Endothelial cell of umbilical vein (primary cell): Measurements from ENCODE around the gene CDX2.

ENCODE experiments used
- CTCF ChIP-seq, 2 donors: IDR thresholded peaks; 1 replicate in 1 of 2; 2 replicates in 1 of 2; pipeline ENCODE4 v1.5.1; 2011; ENCODE audit warnings: low read length in 2 of 2, mild to moderate bottlenecking in 2 of 2, moderate library complexity in 2 of 2, control low read depth in 1 of 2, inconsistent platforms in 1 of 2, low read depth in 1 of 2; ENCODE audit not compliant: insufficient read depth in 1 of 2; ENCODE audit errors: extremely low read depth in 1 of 2
- EZH2 ChIP-seq: IDR thresholded peaks from 2 replicates; pipeline ENCODE4 v1.6.1; 2012; ENCODE audit warnings: borderline replicate concordance, low read depth, mild to moderate bottlenecking, moderate library complexity, low read length, inconsistent platforms; ENCODE audit not compliant: severe bottlenecking
- JUN ChIP-seq: IDR thresholded peaks from 2 replicates; pipeline ENCODE4 v1.6.1; 2011; ENCODE audit warnings: borderline replicate concordance, low read depth; ENCODE audit not compliant: insufficient read length, insufficient read depth
- MYC ChIP-seq: IDR thresholded peaks from one replicate; pipeline ENCODE4 v1.6.1; 2011; ENCODE audit warnings: mild to moderate bottlenecking, low read depth, low read length
- POLR2A ChIP-seq: IDR thresholded peaks from 2 replicates; pipeline ENCODE4 v1.6.1; 2012; ENCODE audit warnings: low read depth, mild to moderate bottlenecking, control low read depth, low read length
- POLR2AphosphoS5 ChIP-seq: IDR thresholded peaks from 2 replicates; pipeline ENCODE4 v1.6.1; 2012; ENCODE audit warnings: low read depth, mild to moderate bottlenecking, control low read depth, low read length, moderate library complexity; ENCODE audit not compliant: insufficient read depth
- TF ChIP-seq, protein P1 (sequence below): IDR thresholded peaks from 2 replicates; pipeline ENCODE4 v1.6.1; 2011; ENCODE audit not compliant: insufficient read depth, insufficient read length

DNA sequence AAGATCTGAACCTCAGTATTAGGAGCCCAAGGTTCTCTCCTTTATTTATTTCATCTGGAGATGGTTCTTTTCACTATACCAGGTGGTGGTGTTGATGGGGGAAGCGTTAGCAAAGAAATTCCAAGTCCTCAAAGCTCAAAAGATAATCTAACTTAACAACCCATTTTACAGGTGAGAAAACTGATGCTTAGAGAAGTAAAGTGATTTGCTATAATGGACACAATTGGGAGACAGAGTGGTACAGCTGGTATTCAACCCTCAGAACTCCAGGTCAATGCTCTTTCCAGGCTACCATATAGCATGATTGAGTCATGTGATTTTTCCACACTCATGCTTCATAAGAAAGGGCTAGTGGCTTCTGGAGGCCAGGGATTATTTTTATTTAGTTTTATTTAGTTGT lies 44.4 kb upstream of the CDX2 start:
- TF ChIP-seq CTCF (IDR thresholded peaks at IDR 0.05; ENCODE audit: extremely low read depth in 1 of 2, insufficient read depth in 1 of 2, low read depth in 1 of 2, low read length in 2 of 2) (no peak), EZH2 (no peak), POLR2AphosphoS5 (no peak), POLR2A (no peak), JUN (no peak), MYC (no peak)
- TF ChIP-seq, protein P1, sequence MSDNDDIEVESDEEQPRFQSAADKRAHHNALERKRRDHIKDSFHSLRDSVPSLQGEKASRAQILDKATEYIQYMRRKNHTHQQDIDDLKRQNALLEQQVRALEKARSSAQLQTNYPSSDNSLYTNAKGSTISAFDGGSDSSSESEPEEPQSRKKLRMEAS, result no peak
